HepG2 (cell line): ENCODE data around the gene C1GALT1. TPM values are rescaled to one million over a fixed set of nuclear protein-coding genes. Genes with fewer than 3 reads are reported as not detected.

Source experiments
- ASH2L ChIP-seq: fragments of 300-600, 200-600 bp; sonication (generic); IDR thresholded peaks from 2 replicates; pipeline ENCODE4 v1.7.0; 2017; ENCODE audit warnings: low read depth, mild to moderate bottlenecking, moderate library complexity, mixed read lengths, low read length; ENCODE audit not compliant: insufficient read length
- BCL6 ChIP-seq: IDR thresholded peaks from 2 replicates; pipeline ENCODE4 v1.6.1; 2016; ENCODE audit warnings: missing genetic modification reagents, missing compliant biosample characterization
- FOXP1 ChIP-seq, 2 experiments: fragments of 450-650 bp in 1 of 2; IDR thresholded peaks; 2 replicates each; pipeline ENCODE4 v1.6.1; 2017 to 2018; ENCODE audit warnings: antibody characterized with exemption in 1 of 2
- GTF2F1 ChIP-seq: fragments of 150-350 bp; IDR thresholded peaks from 2 replicates; pipeline ENCODE4 v1.6.1; 2014; ENCODE audit warnings: low read length
- HMG20A ChIP-seq: IDR thresholded peaks from 2 replicates; pipeline ENCODE4 v1.6.1; 2016; ENCODE audit warnings: borderline replicate concordance
- MEF2D ChIP-seq: sonication (generic); formaldehyde crosslinking; IDR thresholded peaks from 2 replicates; pipeline ENCODE4 v1.5.1; 2020; ENCODE audit warnings: mild to moderate bottlenecking, missing genetic modification reagents
- NR2F1 ChIP-seq, 2 experiments: fragments of 450-650 bp in 1 of 2; formaldehyde crosslinking in 1 of 2; IDR thresholded peaks; 2 replicates each; pipeline versions ENCODE4 v1.5.0 to v1.6.1; 2016 to 2020; ENCODE audit warnings: mild to moderate bottlenecking in 1 of 2, missing compliant biosample characterization in 1 of 2, missing genetic modification reagents in 1 of 2, moderate library complexity in 1 of 2
- PBX2 ChIP-seq: IDR thresholded peaks from 2 replicates; pipeline ENCODE4 v1.6.1; 2016; ENCODE audit warnings: control low read depth
- REPIN1 ChIP-seq: sonication (generic); formaldehyde crosslinking; IDR thresholded peaks from 2 replicates; pipeline ENCODE4 v1.8.0; 2022; ENCODE audit warnings: missing genetic modification reagents, low read depth, mild to moderate bottlenecking, borderline replicate concordance
- SOX13 ChIP-seq, 3 experiments: fragments of 450-650 bp in 1 of 3; sonication (generic) in 1 of 3; formaldehyde crosslinking in 1 of 3; IDR thresholded peaks in 2 of 3; conservative IDR thresholded peaks in 1 of 3; 2 replicates each; pipeline versions ENCODE4 v1.5.0 to v1.6.1; 2016 to 2020; ENCODE audit warnings: antibody characterized with exemption in 1 of 3, mild to moderate bottlenecking in 1 of 3, missing compliant biosample characterization in 1 of 3, missing genetic modification reagents in 1 of 3, moderate library complexity in 1 of 3
- TCF7 ChIP-seq: sonication (generic); IDR thresholded peaks from 2 replicates; pipeline ENCODE4 v1.6.1; 2016; ENCODE audit warnings: antibody characterized with exemption, low read depth
- ZNF138 ChIP-seq: sonication (generic); formaldehyde crosslinking; IDR thresholded peaks from 2 replicates; pipeline ENCODE4 v1.5.0; 2020; ENCODE audit warnings: mild to moderate bottlenecking, low read depth, missing genetic modification reagents
- polyA plus RNA-seq, 8 experiments: library from polyadenylated mRNA; depleted of rRNA in 3 of 8; stranded (reverse) in 7 of 8; unstranded in 1 of 8; fragments of >200 nt; fragmentation: Illumina TruSeq in 4 of 8; extraction: Trizol in 4 of 8; gene quantifications; 2 replicates each; pipeline versions ENCODE4 v1.2.1 to v1.2.3, GENCODE V29; 2011 to 2016; ENCODE audit warnings: low read depth in 4 of 8, missing spikeins in 1 of 8, mixed read lengths in 1 of 8; ENCODE audit not compliant: insufficient read depth in 1 of 8
- total RNA-seq, 5 experiments: library from RNA; depleted of rRNA; stranded (reverse); fragments of >200 nt; fragmentation: Illumina TruSeq; extraction: Trizol; gene quantifications; 2 replicates each; pipeline ENCODE4 v1.2.3, GENCODE V29; 2016; ENCODE audit warnings: low read depth in 1 of 5
- TF ChIP-seq, protein P1 (sequence below): sonication (generic); formaldehyde crosslinking; IDR thresholded peaks from 2 replicates; pipeline ENCODE4 v1.4.0; 2020; ENCODE audit warnings: mild to moderate bottlenecking, missing genetic modification reagents

Gene C1GALT1
- total and polyA plus RNA-seq, 2 of the 13 experiments (the other 11 are each of a cell fraction or from before 2014, with no cell fraction given) = 57.1 to 65.9 TPM

DNA sequence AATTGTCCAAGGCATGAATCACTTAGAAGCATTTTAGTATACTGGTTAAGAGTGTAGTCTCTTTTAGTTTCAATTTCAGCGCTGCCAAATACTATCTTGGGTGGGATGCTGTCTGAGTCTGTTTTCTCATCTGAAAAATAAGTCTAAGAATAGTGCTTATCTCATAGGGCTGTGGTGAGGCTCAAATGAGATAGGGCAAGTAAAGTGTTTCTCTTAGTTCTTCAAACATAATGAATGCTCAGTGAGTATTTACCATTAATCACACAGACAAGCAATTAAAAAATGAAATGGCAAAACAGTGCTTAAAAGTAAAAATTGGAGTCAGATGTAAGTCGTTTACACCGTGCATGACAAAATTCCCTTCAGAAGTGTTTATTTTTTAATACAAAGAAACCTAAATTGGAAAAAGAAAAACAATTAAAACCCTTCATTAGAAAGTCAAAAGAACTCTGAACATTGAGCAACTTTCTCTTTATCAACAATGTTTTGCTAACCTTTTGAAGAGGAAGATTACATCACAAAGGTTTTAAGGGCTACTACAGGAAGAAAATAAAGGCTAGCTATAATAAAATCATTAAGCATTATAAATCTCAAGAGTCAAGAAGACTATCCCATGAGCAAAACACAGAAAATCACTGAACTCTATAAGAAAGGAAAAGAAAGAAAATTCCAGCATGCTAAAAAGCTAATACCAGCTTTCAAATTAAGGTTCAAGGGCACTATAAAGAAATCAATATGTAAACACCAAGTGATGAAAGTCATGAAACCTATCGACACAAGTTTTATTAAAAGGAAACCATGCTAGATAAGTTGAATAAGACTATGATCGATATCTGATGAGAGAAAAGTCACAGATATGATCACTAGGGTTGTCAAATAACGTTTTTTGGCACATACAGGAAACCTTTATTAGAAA is 45.6 kb upstream of the C1GALT1 start (continued):
- TF ChIP-seq REPIN1 (CRISPR knock-in tag) (no peak), FOXP1 (IDR thresholded peaks at IDR 0.05) (no peak), FOXP1 (CRISPR knock-in tag; IDR thresholded peaks at IDR 0.05) (peak; percentile 29; the same call in 1 of the 2 replicates), PBX2 (CRISPR knock-in tag) (no peak), BCL6 (CRISPR knock-in tag) (peak; percentile 71), TCF7 (peak; percentile 56), SOX13 (IDR thresholded peaks at IDR 0.05) (no peak; the same call in 1 of the 2 replicates), SOX13 (CRISPR knock-in tag; conservative IDR thresholded peaks at IDR 0.05 in 1 of 2, IDR thresholded peaks at IDR 0.05 in 1 of 2) (peak in 1 of 2 experiments; percentile 77; a peak in 2 of 4 replicates), GTF2F1 (no peak), ZNF138 (CRISPR knock-in tag) (no peak), HMG20A (CRISPR knock-in tag) (peak; percentile 60; the same call in 1 of the 2 replicates), MEF2D (CRISPR knock-in tag) (no peak), ASH2L (peak; percentile 51), NR2F1 (CRISPR knock-in tag; IDR thresholded peaks at IDR 0.05) (peak in 1 of 2 experiments; percentile 38; a peak in 1 of 4 replicates)
- TF ChIP-seq, protein P1, sequence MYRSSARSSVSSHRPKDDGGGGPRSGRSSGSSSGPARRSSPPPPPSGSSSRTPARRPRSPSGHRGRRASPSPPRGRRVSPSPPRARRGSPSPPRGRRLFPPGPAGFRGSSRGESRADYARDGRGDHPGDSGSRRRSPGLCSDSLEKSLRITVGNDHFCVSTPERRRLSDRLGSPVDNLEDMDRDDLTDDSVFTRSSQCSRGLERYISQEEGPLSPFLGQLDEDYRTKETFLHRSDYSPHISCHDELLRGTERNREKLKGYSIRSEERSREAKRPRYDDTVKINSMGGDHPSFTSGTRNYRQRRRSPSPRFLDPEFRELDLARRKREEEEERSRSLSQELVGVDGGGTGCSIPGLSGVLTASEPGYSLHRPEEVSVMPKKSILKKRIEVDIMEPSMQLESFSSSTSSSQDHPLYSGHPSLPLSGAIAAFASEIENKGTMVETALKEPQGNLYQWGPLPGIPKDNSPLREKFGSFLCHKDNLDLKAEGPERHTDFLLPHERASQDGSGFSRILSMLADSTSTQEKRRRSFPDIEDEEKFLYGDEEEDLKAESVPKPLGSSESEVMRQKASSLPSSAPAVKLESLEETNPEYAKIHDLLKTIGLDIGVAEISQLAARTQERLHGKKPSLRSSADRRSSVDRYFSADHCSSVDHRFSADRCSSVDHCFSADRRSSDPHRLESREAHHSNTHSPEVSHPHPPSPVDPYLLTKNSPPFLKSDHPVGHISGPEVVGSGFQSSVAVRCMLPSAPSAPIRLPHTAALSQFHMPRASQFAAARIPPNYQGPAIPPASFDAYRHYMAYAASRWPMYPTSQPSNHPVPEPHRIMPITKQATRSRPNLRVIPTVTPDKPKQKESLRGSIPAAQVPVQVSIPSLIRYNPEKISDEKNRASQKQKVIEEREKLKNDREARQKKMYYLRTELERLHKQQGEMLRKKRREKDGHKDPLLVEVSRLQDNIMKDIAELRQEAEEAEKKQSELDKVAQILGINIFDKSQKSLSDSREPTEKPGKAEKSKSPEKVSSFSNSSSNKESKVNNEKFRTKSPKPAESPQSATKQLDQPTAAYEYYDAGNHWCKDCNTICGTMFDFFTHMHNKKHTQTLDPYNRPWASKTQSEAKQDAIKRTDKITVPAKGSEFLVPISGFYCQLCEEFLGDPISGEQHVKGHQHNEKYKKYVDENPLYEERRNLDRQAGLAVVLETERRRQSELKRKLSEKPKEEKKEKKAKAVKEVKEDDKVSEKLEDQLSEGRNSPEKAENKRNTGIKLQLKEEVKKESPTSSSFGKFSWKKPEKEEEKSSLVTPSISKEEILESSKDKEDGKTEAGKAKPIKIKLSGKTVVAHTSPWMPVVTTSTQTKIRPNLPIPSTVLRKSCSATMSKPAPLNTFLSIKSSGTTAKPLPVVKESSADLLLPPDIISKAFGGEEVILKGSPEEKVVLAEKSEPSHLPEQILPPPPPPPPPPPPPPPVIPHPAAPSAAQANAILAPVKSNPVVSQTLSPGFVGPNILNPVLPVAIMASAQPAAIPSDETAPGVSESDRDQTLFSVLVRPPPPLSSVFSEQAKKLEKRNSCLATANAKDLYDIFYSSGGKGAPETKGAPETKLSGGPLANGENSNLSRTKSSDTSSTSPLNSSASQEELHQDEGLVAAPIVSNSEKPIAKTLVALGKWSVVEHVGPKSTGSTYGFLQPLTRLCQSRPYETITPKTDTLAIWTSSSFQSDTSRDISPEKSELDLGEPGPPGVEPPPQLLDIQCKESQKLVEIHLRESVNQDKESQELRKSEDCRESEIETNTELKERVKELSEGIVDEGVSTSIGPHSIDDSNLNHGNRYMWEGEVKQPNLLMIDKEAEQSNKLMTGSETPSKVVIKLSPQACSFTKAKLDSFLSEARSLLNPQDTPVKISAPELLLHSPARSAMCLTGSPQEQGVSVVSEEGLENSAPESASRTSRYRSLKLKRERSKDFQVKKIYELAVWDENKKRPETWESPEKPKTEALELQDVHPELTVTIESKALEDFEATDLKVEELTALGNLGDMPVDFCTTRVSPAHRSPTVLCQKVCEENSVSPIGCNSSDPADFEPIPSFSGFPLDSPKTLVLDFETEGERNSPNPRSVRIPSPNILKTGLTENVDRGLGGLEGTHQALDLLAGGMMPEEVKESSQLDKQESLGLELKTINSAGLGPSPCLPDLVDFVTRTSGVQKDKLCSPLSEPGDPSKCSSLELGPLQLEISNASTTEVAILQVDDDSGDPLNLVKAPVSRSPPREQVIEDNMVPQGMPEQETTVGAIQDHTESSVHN (CRISPR knock-in tag) = no peak
